Skeletal muscle tissue (tissue), 4 donors: ENCODE measurements around the gene MAN2B1. TPM values are rescaled to one million over a fixed set of nuclear protein-coding genes. Genes with fewer than 3 reads are reported as not detected.
"Not testable (repeated sequence)": the region's sequence is repeated elsewhere in the genome, so short reads cannot be mapped to it uniquely, and the experiment has no call there.

Source experiments
- H3K27ac ChIP-seq: one replicate; pipeline ENCODE4 v1.7.0; 2013; ENCODE audit warnings: mild to moderate bottlenecking, low read depth, low read length, inconsistent platforms
- H3K27me3 ChIP-seq, 3 donors: one replicate each; pipeline ENCODE4 v1.7.0; 2013; ENCODE audit warnings: low read length in 3 of 3; ENCODE audit not compliant: control insufficient read depth in 3 of 3, insufficient read depth in 3 of 3
- H3K36me3 ChIP-seq, 3 donors: one replicate each; pipeline ENCODE4 v1.7.0; 2013; ENCODE audit warnings: low read length in 3 of 3; ENCODE audit not compliant: control insufficient read depth in 3 of 3, insufficient read depth in 3 of 3
- H3K4me1 ChIP-seq, 3 donors: one replicate each; pipeline ENCODE4 v1.7.0; 2013; ENCODE audit warnings: low read length in 3 of 3, mild to moderate bottlenecking in 3 of 3; ENCODE audit not compliant: control insufficient read depth in 3 of 3, insufficient read depth in 3 of 3
- H3K4me3 ChIP-seq, 3 donors: one replicate each; pipeline ENCODE4 v1.7.0; 2013; ENCODE audit warnings: low read length in 3 of 3
- H3K9ac ChIP-seq, 3 donors: one replicate each; pipeline ENCODE4 v1.7.0; 2013; ENCODE audit warnings: low read length in 3 of 3, mild to moderate bottlenecking in 3 of 3, moderate library complexity in 2 of 3, low read depth in 1 of 3
- H3K9me3 ChIP-seq, 3 donors: one replicate each; pipeline ENCODE4 v1.7.0; 2013; ENCODE audit warnings: low read length in 3 of 3; ENCODE audit not compliant: control insufficient read depth in 3 of 3
- total RNA-seq: library from RNA; depleted of rRNA; stranded (reverse); fragments of >200 nt; gene quantifications from one replicate; pipeline ENCODE4 v1.2.3, GENCODE V29; 2014
- donor health status: Osteomylitis.

Gene MAN2B1
- total RNA-seq, 1 donor from 2014 or later = 31.3 TPM

DNA sequence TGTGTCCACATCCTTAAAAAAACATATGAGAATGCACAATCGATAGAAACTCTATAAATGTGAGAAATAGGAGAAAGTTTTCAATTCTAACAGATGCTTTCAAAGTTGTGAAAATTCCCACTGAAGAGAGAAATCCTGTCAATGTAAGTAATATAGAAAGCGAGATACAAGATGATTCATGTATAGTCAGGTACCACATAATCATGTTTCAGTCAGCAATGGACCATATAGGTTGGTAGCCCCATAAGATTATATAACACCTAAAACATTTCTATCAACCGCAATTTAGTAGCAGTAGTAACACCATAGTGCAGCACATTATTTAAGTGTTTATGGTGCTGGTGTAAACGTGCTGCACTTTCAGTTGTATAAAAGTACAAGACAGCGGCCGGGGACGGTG lies 37.3 kb downstream of the MAN2B1 start:
- no peaks in the 10 kb centered on the region for H3K27me3 ChIP-seq
- peaks cover 32 to 47% (median 45%) of the 10 kb centered on the region in 3 donors for H3K36me3 ChIP-seq

DNA sequence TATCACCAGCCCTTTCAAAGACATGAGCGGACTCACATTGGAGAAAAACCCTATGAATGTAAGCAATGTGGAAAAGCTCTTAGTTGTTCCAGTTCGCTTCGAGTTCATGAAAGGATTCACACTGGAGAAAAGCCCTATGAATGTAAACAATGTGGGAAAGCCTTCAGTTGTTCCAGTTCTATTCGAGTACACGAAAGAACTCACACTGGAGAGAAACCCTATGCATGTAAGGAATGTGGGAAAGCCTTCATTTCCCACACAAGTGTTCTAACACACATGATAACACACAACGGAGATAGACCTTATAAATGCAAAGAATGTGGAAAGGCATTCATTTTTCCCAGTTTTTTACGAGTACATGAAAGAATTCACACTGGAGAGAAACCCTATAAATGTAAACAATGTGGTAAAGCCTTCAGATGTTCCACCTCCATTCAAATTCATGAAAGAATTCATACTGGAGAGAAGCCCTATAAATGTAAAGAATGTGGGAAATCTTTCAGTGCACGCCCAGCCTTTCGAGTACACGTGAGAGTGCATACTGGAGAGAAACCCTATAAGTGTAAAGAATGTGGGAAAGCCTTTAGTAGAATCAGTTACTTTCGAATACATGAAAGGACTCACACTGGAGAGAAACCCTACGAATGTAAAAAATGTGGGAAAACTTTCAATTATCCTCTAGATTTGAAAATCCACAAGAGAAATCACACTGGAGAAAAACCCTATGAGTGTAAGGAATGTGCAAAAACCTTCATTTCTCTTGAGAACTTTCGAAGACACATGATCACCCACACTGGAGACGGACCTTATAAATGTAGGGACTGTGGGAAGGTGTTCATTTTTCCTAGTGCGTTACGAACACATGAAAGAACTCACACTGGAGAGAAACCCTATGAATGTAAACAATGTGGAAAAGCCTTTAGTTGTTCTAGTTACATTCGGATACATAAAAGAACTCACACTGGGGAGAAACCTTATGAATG lies 38.2 kb downstream of the MAN2B1 start:
- Histone ChIP-seq H3K27me3 (no peaks in the 10 kb centered on the region), H3K9ac (no peak overlapping the region), H3K4me3 (no peak overlapping the region), H3K36me3 (peaks cover 33 to 50% (median 49%) of the 10 kb centered on the region in 3 donors), H3K4me1 (no peaks in the 10 kb centered on the region), H3K27ac (no peak overlapping the region), H3K9me3 (peaks cover 7 to 15% (median 12%) of the 10 kb centered on the region in 3 donors)

More for the DNA sequence above, 37.3 kb downstream of the MAN2B1 start:
- H3K9ac ChIP-seq = no peak overlapping the region
- no peaks in the 10 kb centered on the region for H3K4me1 ChIP-seq
- H3K27ac ChIP-seq = no peak overlapping the region
- peaks cover 7 to 15% (median 12%) of the 10 kb centered on the region in 3 donors for H3K9me3 ChIP-seq
- H3K4me3 ChIP-seq = no peak overlapping the region

DNA sequence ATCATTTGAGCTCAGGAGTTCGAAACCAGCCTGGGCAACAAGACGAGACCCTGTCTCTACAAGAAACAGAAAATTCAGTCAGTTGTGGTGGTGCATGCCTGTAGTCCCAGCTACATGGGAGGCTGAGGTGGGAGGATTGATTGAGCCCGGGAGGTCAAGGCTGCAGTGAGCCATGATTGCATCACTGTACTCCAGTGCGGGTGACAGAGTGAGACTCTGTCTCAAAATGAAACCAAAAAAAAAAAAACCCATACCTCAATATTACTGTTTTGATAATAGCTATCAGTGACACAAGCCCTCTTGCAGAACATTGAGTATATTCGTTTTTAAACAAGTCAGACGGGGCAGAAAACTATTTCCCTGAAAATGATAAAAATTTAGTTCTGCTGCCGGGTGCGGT lies 39.6 kb downstream of the MAN2B1 start:
- no peaks in the 10 kb centered on the region for H3K27me3 ChIP-seq
- peaks cover 33 to 50% (median 50%) of the 10 kb centered on the region in 3 donors for H3K36me3 ChIP-seq
- H3K9me3 ChIP-seq = peaks cover 7 to 15% (median 12%) of the 10 kb centered on the region in 3 donors
- no peak overlapping the region for H3K9ac ChIP-seq
- no peak overlapping the region for H3K27ac ChIP-seq
- H3K4me1 ChIP-seq = no peaks in the 10 kb centered on the region
- no peak overlapping the region for H3K4me3 ChIP-seq

DNA sequence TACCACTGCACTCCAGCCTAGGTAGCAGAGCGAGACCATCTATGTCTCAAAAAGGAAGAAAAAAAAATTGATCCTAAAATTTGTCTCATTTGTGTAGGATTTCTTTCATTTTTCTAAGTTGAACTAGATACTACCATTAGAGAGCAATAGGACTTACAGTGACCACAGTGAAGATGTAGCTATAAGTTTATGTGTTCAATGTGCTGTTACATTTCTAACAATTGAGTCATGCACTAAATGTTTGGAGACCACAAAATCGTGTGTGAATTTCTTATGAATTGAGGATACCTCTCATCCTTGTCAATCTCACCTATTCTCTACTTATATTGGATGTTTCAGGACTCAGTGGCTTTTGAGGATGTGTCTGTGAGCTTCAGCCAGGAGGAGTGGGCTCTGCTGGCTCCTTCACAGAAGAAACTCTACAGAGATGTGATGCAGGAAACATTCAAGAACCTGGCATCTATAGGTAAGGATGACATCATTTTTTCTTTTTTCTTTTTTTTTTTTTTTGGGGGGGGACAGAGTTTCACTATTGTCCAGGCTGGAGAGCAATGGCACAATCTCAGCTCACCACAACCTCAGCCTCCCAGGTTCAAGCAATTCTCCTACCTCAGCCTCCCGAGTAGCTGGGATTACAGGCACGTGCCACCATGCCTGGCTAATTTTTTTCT lies 43.0 kb downstream of the MAN2B1 start:
- Histone ChIP-seq H3K9ac (no peak overlapping the region), H3K4me3 (no peak overlapping the region), H3K27me3 (no peaks in the 10 kb centered on the region), H3K36me3 (peaks cover 22 to 37% (median 33%) of the 10 kb centered on the region in 3 donors), H3K4me1 (peaks cover 0 to 6% (median 3%) of the 10 kb centered on the region in 3 donors), H3K9me3 (peaks cover 7 to 10% (median 9%) of the 10 kb centered on the region in 3 donors), H3K27ac (no peak overlapping the region)

DNA sequence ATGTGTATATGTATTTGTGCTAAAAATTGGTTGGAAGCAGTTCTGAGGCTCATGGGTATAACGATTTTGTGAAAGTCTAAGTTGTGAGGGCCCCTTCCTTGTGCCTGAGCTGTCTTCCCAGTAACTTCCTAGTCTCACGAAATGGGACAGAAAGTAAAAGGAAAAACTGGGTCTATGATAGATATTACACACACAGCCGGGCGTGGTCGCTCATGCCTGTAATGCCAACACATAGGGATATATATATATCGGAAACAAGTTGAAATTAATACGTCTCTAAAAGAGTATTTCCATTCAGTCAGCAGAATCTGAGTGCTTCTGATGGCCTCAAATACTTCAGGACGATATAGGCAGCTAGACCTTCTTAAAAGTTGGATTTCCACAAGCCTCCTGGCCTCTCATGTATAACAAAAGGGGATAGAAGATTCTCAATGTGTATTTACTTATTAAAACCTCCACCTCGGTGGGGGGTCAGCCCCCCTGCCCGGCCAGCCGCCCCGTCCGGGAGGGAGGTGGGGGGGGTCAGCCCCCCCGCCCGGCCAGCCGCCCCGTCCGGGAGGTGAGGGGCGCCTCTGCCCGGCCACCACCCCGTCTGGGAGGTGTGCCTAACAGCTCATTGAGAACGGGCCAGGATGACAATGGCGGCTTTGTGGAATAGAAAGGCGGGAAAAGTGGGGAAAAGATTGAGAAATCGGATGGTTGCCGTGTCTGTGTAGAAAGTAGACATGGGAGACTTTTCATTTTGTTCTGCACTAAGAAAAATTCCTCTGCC lies 45.1 kb downstream of the MAN2B1 start:
- H3K4me3 ChIP-seq, H3K9me3 ChIP-seq, H3K27me3 ChIP-seq, H3K4me1 ChIP-seq, H3K9ac ChIP-seq: not testable (repeated sequence)
- Histone ChIP-seq H3K27ac (peak overlapping the region; percentile 12), H3K36me3 (peaks cover 4 to 18% (median 15%) of the 10 kb centered on the region in 3 donors)

DNA sequence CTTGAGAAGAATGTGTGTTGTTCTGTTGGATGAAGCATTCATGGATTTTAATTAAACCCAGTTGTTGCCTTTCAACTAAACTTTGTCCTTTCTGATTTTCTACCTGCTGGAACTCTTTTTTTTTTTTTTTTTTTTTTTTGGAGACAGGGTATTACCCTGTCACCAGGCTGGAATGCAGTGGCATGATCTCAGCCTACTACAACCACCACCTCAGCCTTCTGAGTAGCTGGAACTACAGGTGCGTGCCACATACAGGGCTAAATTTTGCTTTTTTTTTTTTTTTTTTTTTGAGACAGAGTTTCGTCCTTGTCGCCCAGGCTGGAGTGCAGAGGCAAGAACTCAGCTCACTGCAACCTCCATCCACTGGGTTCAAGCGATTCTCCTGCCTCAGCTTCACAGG lies 48.9 kb downstream of the MAN2B1 start:
- H3K9ac ChIP-seq = no peak overlapping the region
- no peak overlapping the region for H3K4me3 ChIP-seq
- H3K9me3 ChIP-seq = no peaks in the 10 kb centered on the region
- peaks cover 9 to 22% (median 17%) of the 10 kb centered on the region in 3 donors for H3K4me1 ChIP-seq
- no peaks in the 10 kb centered on the region for H3K27me3 ChIP-seq
- no peak overlapping the region for H3K27ac ChIP-seq
- peaks cover 2 to 13% (median 7%) of the 10 kb centered on the region in 3 donors for H3K36me3 ChIP-seq

DNA sequence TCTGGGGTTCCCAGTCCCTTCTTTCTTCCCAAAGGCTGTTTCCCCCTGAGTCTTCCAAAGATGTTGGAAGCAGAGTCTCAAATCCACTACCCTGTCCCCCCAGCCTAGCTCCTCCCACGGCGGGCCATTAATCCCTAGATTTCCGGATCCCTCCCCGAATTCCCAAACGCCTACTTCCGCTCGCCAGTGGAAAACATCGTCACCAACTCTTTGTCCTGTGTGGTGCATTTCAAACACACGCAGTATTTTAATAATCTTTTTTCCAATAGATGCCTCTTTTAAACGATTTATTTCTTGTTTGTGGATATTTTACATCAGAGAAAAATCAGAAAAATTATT lies 55.2 kb downstream of the MAN2B1 start:
- Histone ChIP-seq H3K27me3 (no peaks in the 10 kb centered on the region), H3K4me3 (peak overlapping the region; percentile 92 to 100 (median 95)), H3K9ac (peak overlapping the region; percentile 97 to 100 (median 99)), H3K9me3 (no peaks in the 10 kb centered on the region), H3K36me3 (peaks cover 6 to 24% (median 19%) of the 10 kb centered on the region in 3 donors), H3K27ac (peak overlapping the region; percentile 98), H3K4me1 (peaks cover 11 to 20% (median 18%) of the 10 kb centered on the region in 3 donors)

DNA sequence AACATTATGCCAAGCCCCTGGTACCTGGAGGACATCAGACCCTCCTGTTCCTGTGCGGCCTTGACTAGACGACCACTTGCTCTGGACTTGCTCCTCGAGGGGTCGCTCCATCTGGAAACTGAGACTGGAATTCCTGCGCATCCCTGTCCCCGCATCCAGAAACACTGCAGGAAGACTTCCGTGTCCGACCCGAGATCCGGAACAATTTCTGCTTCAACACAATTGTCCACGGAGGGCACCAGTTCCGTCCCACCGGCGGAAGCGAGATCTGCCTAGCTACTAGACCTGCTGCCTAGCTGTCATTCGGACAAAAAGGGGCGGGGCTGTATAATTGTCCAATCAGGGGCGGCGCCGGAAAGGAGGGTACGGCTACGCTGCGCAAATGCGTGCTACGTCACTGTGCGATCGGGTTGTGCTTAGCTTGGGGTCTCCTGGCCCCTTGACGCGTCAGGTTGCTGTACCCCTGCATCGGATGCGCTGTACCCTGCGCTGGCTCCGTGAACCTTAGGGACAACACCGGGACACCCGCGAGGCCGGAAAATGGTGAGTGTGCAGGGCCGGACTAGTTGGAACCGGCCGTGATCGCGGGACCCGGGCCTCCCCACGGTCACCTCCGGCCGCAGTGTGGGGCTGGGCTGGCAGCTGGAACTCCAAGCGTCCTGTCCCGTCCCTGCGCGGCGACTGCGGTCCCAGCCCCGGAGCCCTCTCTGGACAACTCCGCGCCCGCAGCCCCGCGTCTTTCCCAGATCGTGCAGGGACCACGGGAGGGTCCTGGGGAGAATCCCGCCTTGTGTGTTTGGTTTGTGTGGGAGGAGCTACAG lies 55.8 kb downstream of the MAN2B1 start, which contains the start of the genes ZNF490 and ZNF791:
ZNF490 (minus strand) TSS at position 274 of the 821 bp plus-strand sequence; CDS start at position 141, 133 bp downstream.
ZNF791 (plus strand) TSS at position 381 of the 821 bp plus-strand sequence; CDS start at position 541, 160 bp downstream.
- peak within 1 kb of the TSS; percentile 98 for H3K27ac ChIP-seq
- H3K36me3 ChIP-seq = peaks cover 6 to 24% (median 19%) of the 10 kb centered on the region in 3 donors
- H3K27me3 ChIP-seq = no peaks in the 10 kb centered on the region
- peak within 1 kb of the TSS; percentile 92 to 100 (median 95) for H3K4me3 ChIP-seq
- H3K9me3 ChIP-seq = no peaks in the 10 kb centered on the region
- H3K9ac ChIP-seq = peak within 1 kb of the TSS; percentile 97 to 100 (median 99)
- H3K4me1 ChIP-seq = peaks cover 10 to 17% (median 15%) of the 10 kb centered on the region in 3 donors

DNA sequence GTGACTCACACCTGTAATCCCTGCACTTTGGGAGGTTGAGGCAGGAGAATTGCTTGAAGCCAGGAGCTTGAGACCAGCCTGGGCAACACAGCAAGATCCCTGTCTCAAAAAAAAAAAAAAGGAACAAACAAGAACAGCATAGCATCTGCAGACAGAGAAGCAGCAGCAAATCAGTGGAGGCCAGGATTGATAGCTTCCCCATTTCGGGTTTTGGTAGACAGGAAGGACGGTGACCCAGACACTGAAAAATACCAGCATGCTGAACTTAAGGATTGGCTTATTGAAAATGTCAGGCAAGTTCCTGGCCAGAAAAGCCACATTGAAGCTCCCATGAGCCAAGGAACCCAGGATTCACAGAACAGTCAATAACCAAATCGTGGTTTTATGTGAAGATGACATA lies 58.9 kb downstream of the MAN2B1 start:
- Histone ChIP-seq H3K9ac (no peak overlapping the region), H3K36me3 (peaks cover 6 to 13% (median 13%) of the 10 kb centered on the region in 3 donors), H3K27me3 (no peaks in the 10 kb centered on the region), H3K4me1 (peaks cover 7 to 10% (median 8%) of the 10 kb centered on the region in 3 donors), H3K4me3 (no peak overlapping the region), H3K27ac (no peak overlapping the region), H3K9me3 (no peaks in the 10 kb centered on the region)
